22Rv1 (cell line): ENCODE measurements around the gene DCLK3.

Experiments
- H3K27ac ChIP-seq: fragments of 450-650 bp; 2 replicates; pipeline ENCODE4 v1.5.1; 2017
- ZFX ChIP-seq: fragments of 450-650 bp; IDR thresholded peaks from 2 replicates; pipeline ENCODE4 v1.6.1; 2017; ENCODE audit warnings: antibody characterized with exemption, borderline replicate concordance
- TF ChIP-seq, protein P1 (sequence below): fragments of 450-650 bp; IDR thresholded peaks from 2 replicates; pipeline ENCODE4 v1.5.1; 2017; ENCODE audit warnings: mild to moderate bottlenecking

The DCLK3 gene

DNA sequence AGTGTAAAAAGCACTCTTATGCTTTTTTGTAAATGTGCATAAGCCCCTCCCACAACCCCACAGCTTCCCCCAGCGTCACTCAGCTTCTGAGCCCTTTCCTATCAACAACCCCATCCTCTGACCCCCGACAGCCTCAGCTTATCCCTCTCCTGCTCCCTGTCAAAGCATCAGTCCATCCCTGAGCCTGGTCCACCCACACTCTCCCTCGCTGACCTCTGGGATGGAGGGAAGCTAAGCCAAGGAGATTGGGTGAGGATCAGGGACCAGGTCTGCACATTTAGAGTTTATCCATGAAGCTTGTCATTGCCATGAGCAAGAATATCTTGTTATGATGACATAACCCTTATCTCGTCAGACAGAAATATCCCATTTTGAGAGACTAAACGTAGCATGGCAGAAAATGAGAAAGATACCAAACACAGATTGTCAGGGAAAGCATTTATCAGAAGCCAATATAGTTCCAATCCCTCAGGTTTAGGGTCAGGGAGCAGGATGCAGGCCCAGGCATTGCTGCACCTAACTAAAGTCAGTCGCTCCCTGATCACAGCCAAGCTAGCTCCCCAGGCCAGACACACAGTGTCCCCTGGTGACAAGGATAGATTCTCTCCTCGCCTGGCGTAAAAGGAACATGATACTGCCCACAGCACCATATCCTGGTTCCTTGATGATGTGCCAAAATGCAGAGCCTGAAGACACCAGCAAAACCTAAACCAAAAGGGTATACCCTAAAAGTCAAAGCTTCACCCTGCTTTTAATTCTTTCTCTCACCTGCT is 66.9 kb downstream of the DCLK3 start:
- H3K27ac ChIP-seq, result no peak overlapping the region
- TF ChIP-seq, protein P1, sequence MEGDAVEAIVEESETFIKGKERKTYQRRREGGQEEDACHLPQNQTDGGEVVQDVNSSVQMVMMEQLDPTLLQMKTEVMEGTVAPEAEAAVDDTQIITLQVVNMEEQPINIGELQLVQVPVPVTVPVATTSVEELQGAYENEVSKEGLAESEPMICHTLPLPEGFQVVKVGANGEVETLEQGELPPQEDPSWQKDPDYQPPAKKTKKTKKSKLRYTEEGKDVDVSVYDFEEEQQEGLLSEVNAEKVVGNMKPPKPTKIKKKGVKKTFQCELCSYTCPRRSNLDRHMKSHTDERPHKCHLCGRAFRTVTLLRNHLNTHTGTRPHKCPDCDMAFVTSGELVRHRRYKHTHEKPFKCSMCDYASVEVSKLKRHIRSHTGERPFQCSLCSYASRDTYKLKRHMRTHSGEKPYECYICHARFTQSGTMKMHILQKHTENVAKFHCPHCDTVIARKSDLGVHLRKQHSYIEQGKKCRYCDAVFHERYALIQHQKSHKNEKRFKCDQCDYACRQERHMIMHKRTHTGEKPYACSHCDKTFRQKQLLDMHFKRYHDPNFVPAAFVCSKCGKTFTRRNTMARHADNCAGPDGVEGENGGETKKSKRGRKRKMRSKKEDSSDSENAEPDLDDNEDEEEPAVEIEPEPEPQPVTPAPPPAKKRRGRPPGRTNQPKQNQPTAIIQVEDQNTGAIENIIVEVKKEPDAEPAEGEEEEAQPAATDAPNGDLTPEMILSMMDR, result no peak
- TF ChIP-seq ZFX, result no peak

DNA sequence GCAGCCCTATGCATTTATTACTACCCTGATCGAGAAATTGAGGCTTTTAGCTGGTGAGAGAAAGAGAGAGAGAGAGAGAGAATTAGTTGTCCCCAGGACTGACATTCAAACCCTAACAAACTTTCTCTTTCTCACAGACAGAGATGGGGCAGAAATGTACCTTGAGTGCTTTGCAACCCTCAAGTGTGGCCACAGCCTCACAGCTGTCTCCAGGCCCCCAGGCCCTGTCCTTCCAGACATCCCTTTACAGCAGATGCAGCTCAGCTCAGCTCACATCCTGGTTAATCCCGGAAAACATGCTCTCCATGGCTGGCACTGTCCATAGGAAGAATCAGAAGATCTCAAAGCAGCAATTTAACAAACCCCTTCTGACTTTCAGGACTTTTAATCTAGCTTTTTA is 67.6 kb downstream of the DCLK3 start:
- no peak for TF ChIP-seq ZFX
- TF ChIP-seq, protein P1, result no peak
- H3K27ac ChIP-seq, result no peak overlapping the region

DNA sequence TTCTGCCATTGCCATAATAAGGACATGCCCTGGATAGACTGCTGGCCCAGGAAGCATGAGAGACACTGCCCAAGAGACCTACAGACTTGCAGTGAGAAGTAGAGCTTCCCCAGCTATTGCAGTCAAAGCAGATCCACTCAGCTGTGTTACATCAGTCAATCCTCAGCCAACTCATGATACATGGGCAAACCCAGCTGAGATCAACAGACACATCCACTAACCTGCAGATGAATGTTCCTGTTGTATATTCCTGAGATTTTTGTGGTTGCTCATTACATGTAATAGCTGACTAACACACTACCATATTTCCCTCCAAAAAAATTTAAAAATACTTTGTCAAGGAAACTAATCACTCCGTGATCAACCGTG is 68.6 kb downstream of the DCLK3 start:
- TF ChIP-seq, protein P1, result no peak
- TF ChIP-seq ZFX, result no peak
- H3K27ac ChIP-seq, result no peak overlapping the region

DNA sequence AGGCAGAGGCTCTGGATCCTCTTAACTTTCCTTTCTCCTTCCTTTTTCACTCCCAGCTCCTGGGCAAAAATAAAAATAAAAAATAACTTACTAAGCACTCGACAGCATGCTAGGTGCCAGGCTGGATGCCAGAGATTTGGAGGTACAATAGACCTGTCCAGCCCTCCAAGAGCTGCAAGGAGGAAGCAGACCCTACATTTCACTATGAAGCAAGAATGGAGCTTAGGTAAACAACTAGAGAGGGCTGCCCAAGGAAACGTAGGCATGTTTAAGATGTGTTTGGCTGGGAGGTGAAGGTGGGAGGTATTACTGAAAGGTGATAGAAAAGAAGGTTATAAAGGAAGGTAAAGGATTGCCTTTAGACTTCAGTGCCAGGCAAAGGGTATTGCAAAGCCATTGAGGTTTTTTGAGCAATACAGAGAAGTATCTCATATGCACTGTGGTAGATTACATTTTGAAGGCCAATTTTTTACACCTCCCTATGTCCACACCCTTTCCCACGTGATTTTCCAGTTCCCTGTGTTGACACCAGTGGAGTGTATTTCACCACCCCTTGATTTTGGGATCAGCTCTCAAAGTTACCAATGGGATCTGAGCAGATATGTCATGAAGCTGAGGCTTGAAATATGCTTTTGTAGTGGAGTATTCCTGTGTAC is 69.1 kb downstream of the DCLK3 start:
- TF ChIP-seq, protein P1, result no peak
- TF ChIP-seq ZFX, result no peak
- H3K27ac ChIP-seq, result no peak overlapping the region

DNA sequence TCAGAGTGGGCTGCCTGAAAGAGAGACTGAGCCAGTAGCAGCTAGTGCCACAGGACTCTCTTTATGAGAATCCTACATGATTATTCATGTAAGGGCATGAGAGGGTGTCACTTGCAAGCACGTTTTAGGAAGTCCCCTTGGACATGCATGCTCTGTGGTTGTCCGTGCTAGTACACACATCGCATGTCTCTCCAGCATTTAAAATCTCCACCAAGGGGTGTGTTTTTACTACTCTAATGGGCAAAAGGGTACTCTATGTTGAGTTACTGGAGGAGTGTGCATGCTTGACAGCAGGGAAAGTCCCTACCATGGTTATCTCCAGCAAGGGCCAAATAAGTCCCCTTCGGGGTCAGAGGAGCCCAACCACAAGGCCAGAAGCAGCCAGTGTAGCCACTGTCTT is 70.7 kb downstream of the DCLK3 start:
- TF ChIP-seq, protein P1, result no peak
- no peak for TF ChIP-seq ZFX

DNA sequence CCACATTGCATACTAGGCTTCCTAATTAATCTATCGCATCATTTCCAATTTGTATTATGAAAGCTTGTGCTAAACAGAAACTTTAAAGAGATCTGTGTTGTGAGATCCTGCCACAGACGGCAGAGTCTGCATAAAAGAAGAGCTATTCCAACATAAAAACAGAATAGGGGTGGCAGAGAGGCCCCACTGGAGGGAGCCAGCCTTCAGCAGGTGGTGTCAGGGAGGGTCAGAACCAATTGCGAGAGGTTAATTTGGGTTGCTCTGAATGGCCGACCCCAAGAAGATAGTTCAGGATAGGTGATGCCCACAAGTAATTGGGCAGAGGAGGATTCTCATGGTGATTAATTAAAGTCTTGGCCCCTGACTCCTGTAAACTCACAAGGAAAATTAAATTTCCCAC is 74.8 kb downstream of the DCLK3 start:
- no peak overlapping the region for H3K27ac ChIP-seq
- TF ChIP-seq, protein P1, result no peak
- no peak for TF ChIP-seq ZFX

More for the DNA sequence above, 70.7 kb downstream of the DCLK3 start:
- no peak overlapping the region for H3K27ac ChIP-seq

DNA sequence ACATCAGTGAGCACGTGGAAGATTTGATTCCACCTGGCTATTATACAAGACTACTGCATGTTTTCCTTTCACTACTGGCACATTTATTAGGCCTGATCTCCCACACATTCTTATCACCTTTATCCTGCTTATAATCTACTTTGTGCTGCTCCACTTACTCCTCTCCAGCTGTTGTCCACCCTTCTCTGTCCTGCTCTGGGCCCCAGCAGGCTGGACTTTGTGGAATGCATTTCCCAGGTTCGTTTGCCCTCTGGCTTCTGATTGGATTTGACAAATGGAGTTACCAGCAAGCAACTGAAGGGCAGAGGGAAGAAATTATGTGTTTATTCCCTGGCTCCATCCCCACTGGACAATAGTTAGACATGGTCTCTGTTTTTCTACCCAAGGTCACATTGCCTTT is 75.5 kb downstream of the DCLK3 start:
- TF ChIP-seq ZFX, result no peak
- TF ChIP-seq, protein P1, result no peak
- no peak overlapping the region for H3K27ac ChIP-seq
